ENCODE results near the gene PCSK6.

Gene PCSK6

DNA sequence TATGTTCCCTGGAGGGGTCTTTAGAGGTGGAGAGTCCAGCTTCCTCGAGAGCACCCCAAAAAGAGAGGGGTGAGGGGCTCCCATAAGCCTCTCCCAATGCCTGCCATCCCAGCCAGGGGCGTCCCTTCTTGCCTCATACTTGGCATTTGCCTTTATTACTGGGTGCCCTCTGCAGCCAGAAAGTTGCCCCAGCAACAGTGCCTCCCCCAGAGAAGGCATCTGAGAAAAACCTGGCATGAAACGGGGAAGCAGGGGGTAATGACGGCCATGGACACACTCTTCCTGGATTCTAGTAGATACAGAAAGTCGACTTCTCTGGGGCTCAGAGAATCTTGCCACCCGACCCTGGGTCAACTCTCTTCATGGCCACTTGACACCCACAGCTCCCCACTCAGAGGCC lies 90.1 kb downstream of the PCSK6 start:
- DNase-seq (ENCODE audit: low spot score), result no peak

GRCh38 chr15:101398247-101398646 lies 91.3 kb downstream of the PCSK6 start:
- no peak for DNase-seq (ENCODE audit: low spot score)

DNA sequence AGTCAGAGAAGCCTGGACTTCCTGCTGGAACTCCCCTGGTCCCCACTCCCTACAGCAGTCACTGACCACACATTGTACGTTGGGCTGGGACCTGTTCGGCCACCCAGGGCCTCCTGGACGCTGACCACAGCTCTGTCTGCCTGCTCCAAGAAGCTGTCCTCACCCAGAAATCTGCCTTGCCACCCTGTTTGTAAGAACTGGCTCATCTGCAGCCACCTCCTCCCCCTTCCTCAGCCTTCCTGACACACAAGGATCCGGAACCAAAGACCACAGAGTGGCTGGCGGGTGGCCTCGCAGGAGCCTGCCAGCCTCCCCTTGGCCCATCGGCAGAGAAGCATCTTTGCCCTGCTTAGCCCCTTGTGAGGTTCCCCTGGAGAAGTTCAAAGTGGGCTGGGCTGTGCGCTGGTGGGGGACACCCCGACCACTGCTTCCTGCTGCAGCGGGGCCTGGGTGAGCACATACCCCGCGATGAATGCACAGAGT lies 91.9 kb downstream of the PCSK6 start:
- DNase-seq (ENCODE audit: low spot score), result no peak

DNA sequence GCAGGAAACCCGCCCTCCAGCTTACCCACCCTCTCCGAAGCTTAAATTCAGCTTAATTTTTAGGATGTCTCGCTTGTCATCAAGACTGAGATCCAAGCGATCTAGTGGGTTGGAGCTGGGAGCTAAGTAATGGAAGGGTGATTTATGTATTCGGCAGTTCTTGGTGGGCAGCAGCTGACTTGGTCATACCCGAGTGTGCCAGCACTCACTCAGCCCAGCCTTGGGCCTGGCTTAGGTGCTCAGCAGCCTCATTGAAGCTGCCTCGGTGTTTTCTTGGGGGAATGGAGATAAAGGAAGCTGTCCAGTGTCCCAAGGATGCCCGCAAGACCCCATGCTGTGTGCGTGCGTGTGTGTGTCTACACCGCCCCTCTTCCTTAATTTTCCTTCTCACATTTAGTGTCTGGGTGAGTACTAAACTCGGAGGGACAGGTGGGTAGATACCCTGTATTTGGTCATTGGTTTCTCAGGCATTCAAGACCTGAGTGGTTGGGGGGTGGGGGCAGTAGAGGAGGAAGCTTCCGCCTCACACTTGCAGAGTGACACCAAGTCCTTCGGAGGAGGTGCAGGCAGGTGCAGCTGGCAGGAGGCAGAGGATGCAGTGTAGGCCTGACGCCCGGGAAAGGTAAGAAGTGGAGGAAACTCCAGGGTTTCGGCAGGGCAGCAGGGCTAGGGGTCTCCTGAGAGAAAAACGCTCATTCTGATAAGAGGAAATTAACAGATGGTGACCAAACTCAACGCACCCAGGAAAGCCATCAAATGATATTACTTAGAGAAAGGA lies 92.8 kb downstream of the PCSK6 start:
- no peak for DNase-seq (ENCODE audit: low spot score)

DNA sequence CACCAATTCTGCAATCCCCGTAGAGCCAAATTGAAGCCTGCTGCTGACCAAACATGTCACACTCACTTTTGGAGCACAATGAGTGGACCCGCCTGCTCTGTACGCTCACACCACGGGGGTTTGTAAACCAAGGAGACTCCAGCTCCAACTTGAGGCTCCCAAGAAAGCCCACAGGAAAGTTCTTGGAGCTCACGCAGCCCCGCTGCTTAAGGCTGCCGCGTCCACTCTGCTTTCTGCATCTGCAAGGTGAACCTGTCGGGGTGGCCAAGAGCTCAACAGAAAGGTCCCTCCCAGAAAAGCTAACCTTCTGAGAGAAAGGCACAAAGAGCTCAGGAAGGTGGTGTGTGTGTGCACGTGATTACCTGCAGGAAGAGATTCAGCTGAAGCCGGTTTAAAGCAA lies 94.9 kb downstream of the PCSK6 start:
- DNase-seq (ENCODE audit: low spot score), result no peak

- no peak for DNase-seq (ENCODE audit: low spot score)
Observed at GRCh38 chr15:101394056-101394630, 95.4 kb downstream of the PCSK6 start.

DNA sequence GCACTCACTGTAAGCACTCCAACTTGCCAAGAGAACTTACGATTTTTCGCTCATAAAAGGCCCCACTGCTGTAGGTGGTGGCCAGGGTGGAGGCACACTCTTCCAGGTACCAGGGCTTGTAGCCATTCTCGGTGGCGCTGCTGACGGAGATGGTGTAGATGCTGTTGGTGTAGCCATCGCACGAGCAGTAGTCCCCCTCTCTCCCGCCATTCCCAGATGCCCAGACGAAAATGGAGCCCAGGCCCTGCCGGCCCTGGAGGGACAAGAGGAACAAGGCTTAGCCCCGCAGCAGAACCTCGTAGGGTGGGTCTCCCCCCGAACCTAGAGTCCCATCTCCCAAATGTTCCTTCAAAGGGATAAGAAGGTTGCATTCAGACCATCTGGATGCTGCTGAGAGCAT lies 96.3 kb downstream of the PCSK6 start:
- DNase-seq (ENCODE audit: low spot score), result no peak

DNA sequence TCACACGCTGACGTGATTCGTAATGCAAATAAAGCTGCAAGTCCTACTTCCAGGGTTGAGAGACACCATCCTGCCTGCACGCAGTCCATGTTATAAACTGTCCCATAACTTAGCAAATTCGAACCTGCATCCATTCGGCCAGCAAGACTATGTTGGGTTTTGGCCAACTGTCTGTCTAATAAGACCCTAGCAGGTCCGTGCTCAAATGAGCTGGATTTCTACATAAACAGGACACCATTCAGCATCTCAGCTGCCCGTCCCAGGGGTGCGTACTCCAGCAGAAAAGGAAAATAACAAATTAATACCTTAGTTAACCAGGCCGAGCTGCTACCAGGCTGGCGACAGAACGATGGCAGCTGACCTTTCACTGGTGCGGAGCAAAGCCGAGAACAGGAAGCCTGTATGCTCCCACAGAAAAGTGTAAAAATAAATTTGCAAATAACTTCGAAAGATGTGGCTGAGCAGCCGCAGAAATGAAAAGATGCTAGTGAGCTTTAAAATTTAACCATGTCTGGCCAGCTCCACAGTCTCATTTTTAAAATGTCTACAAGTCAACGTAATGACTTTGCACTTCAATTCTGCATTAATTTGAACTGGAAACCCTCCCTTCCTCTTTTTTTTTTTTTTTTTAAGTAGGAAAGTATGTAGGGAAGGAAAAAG lies 97.4 kb downstream of the PCSK6 start:
- no peak for DNase-seq (ENCODE audit: low spot score)

DNA sequence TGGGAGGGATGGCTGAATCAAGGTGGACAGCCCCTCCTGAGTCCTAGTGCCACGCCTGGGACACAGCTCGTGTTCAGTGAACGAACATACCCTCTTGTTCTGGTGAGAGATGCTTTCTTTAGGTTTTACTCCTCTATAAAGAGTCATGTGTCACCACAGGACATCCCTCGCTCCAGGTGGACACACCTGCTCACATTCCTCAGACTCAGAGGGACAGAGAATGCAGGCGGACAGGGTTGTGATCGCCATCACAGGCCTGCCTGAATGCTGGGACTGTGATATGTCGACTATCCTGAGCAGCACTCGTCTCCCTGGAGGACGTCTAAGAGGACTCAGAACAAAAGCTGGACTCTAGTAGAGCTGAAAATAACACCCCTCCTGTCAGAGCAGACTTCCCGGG lies 98.1 kb downstream of the PCSK6 start:
- no peak for DNase-seq (ENCODE audit: low spot score)

DNA sequence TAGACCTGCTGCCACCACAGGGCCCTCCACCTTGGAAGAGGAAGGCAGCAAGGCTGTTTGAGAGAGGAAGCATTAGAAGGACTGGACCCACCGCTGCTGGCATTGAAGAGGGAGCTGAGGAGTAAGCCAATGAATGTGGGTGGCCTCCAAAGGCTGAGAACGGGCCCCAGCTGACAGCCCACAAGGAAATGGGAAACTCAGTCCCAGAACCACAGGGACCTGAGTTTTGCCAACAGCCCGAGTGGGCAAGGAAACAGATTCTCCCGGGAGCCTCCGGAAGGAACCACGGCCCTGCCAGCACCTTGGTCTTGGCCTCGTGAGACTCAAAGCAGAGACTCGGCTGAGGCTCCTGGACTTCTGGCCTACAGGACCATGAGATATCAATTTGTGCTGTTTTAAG lies 99.0 kb downstream of the PCSK6 start:
- no peak for DNase-seq (ENCODE audit: low spot score)

DNA sequence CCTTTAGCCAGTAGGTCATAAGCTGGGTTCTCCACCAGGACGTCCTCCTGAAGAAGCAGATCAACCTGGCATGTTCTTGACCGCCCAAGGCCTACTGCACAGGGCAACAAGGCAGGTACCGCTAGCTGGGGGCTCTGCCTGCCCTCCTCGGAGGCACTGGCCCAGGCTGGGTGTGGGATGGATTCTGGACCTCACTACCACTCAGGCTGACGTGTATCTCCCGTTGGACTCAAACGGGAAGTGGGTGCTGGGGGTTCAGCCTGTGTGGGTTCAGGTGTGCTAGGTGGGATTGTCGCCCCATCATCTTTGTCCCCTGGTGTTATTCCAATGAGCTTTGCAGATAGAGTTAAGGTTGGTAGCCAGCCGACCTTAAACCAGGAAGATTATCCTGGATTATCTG lies 99.4 kb downstream of the PCSK6 start:
- no peak for DNase-seq (ENCODE audit: low spot score)

GRCh38 chr15:101389362-101389761 lies 100.1 kb downstream of the PCSK6 start:
- DNase-seq (ENCODE audit: low spot score), result no peak

DNA sequence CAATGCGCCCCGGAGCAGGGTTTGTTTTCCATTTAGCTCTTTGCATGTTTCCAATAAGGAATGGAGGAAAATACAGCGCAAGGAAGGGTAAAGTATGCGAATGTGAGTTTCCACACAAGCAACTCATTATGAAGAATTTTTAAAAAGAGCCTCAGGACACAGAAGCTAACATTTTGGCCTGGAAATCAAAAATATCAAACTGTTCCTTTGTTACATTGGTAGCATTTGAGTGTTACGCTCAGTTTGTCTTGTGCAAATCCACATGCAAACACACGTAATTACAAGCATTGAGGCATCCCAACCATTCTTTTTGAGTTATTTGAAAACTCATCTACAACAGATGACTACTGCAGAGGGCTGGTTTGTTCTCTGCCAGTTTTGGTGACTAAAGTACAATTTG lies 101.5 kb downstream of the PCSK6 start:
- DNase-seq (ENCODE audit: low spot score), result no peak

DNA sequence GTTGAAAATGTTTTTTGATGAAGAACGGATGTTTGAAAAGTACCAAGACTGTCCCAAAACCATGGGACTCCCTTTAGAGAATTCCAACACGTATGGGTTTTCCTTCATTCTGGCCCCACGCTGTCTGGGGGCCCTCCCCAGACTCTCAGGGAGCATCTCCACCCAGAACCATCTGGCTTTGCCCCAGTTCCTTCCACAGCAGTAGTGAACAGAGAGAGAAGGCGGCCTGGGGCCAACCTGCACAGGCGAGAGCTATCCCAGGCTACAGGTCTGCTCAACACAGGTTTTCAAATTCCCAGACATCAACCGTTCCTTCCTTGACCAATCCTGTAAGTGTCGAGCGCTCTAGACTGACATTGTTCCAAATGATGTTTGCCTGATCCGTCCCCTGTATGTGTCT lies 101.9 kb downstream of the PCSK6 start:
- no peak for DNase-seq (ENCODE audit: low spot score)

DNA sequence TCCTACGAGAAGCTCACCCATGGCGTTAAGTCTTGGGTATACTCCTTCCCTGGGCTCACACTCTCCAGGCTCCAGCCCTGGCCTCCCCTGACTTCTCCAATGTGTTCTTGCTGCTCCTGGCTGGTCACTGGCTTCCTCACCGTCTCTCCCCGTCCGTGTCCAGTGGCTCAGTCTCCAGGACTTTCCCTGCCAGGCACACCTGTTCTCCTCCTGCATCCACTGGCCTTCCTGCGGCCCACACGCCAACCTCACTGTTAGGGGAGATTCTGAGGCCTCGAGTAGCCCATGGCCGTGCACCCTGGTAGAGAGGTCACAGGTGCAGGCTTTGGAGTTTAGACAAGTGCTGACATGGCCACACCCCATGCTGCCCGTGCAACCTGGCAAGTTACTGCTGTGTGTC lies 102.5 kb downstream of the PCSK6 start:
- DNase-seq (ENCODE audit: low spot score), result no peak

DNA sequence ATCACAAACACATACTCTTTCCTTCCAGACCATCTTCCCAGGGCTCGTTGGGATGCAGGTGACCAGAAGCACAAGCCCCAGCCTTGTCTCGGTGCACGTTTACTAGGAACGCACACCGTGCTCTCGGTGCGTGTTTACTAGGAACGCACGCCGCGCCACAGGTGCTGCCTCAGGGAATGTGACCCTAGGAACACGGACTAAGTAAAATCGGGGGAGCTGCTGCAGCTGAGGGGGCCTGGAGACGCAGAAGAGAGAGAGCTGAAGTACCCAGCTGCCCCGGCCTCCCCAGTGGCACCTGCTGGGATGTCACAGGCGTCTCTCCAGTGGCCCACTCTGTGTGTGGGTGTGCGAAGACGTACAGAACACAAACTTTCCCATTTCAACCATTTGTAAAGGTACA lies 103.5 kb downstream of the PCSK6 start:
- no peak for DNase-seq (ENCODE audit: low spot score)

DNA sequence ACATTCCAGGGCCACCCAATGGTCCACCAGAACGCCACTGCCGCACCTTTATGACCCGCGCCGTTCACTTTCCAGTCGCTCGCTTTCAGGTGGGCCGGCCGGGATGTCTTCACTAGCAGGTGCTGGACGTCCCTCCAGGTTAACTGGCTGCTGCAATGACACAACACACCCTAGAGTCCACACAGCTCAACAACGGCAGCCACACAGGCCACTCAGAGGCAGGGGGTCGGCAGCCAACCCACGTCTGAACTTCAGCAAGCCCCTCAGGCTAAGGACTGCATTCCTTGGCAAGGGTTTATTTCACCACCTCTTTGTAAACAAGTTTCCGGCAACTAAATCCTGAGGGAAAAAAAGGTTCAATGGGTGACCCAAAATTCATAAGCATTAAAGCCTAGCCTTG lies 105.2 kb downstream of the PCSK6 start:
- DNase-seq (ENCODE audit: low spot score), result no peak

- no peak for DNase-seq (ENCODE audit: low spot score)
Observed at GRCh38 chr15:101382544-101382943, 107.0 kb downstream of the PCSK6 start.

GRCh38 chr15:101381671-101382212 lies 107.8 kb downstream of the PCSK6 start:
- DNase-seq (ENCODE audit: low spot score), result no peak

GRCh38 chr15:101380146-101380545 lies 109.4 kb downstream of the PCSK6 start:
- DNase-seq (ENCODE audit: low spot score), result no peak

DNA sequence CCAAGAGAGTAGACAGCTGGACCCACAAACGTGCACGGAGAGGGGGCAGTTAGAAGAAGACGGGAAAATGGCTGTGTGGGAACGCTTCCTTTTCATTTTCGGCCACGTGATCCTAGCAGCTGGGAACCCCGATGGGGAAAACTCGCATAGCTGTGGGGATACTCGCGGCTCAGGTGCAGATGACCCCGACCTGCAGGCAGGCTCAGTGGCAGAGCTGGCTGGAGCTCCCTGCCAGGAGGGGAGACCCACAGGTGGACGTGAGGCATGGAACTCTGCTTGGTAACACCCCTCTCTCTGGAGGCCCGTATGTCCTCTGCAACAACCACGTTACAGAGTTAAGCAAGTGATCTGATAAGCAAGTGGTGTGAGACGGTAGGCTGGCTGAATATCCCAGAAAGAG lies 109.9 kb downstream of the PCSK6 start:
- no peak for DNase-seq (ENCODE audit: low spot score)

- no peak for DNase-seq (ENCODE audit: low spot score)
Observed at GRCh38 chr15:101378879-101379278, 110.6 kb downstream of the PCSK6 start.

DNA sequence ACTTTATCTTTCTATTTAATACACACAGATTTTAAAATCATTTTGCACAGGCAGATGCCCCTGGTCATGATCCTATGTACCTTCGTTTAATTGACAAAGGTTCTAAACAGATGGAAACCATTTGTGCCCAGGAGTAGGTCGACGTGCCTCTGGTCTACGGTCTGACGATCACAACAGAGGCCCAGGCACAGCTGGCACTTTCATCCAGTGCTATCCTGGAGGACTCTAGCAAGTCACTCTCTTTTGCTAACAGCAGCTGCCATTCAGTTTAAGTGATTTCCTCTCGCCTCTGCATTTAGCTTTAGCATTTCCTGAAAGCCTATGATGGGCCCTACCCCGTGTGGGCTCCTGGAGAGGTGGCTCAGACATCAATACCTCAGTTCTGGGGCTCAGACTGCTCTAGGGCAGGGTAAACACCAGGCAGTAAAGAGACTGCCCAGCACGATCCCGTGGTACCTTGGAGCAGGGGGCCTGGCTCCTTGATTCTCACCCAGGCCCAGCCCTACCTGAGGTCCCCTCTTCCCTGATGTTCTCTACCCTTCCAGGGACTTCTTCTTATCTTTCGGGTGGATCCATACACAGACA lies 111.2 kb downstream of the PCSK6 start:
- no peak for DNase-seq (ENCODE audit: low spot score)
